Liver (tissue), 3 donors: ENCODE results near the gene SLC16A7.

Source experiments
- FOXA2 ChIP-seq: IDR thresholded peaks from 2 replicates; pipeline ENCODE4 v1.6.1; 2016; ENCODE audit warnings: antibody characterized with exemption
- GABPA ChIP-seq, 2 donors: IDR thresholded peaks in 1 of 2; conservative IDR thresholded peaks in 1 of 2; 2 replicates each; pipeline ENCODE4 v1.6.1; 2016; ENCODE audit warnings: antibody characterized with exemption in 2 of 2, mild to moderate bottlenecking in 1 of 2, moderate library complexity in 1 of 2
- JUND ChIP-seq, 2 donors: IDR thresholded peaks; 2 replicates each; pipeline ENCODE4 v1.6.1; 2016; ENCODE audit warnings: antibody characterized with exemption in 2 of 2
- NR2F2 ChIP-seq: IDR thresholded peaks from 2 replicates; pipeline ENCODE4 v1.6.1; 2016; ENCODE audit warnings: antibody characterized with exemption
- RXRA ChIP-seq, 2 donors: IDR thresholded peaks; 2 replicates each; pipeline ENCODE4 v1.6.1; 2017 to 2018; ENCODE audit warnings: antibody characterized with exemption in 2 of 2, mild to moderate bottlenecking in 1 of 2
- TAF1 ChIP-seq: conservative IDR thresholded peaks from 2 replicates; pipeline ENCODE4 v1.6.1; 2016; ENCODE audit warnings: antibody characterized with exemption, mild to moderate bottlenecking
- TF ChIP-seq, protein P1 (sequence below): fragments of 150-350 bp; IDR thresholded peaks from 2 replicates; pipeline ENCODE4 v1.5.1; 2017; ENCODE audit warnings: improper control_type of control experiment, low read depth, low read length; ENCODE audit not compliant: missing input control
- TF ChIP-seq, protein P2 (sequence below): IDR thresholded peaks from 2 replicates; pipeline ENCODE4 v1.6.1; 2016; ENCODE audit warnings: antibody characterized with exemption
- donor health status: healthy.
- donor health status: healthy.

DNA sequence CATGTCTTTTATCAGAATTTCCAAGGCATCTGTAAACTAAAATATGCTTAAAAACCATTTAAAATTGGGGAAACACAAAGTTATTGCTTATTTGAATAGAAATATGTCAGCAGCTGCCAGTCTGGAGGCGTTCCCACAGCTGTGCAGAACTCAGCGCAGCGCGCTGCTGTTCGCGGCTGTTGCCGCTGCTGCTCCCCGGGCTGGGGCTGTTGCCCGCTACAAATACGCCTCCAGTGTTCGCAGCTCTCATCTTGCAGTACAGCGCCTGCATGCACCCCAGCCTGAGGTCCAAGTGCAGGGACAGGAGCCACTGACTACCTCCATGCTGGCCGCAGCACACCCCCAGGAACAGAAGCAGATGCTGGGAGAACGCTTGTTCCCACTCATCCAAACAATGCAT is 216.2 kb downstream of the SLC16A7 start:
- TF ChIP-seq, protein P1, sequence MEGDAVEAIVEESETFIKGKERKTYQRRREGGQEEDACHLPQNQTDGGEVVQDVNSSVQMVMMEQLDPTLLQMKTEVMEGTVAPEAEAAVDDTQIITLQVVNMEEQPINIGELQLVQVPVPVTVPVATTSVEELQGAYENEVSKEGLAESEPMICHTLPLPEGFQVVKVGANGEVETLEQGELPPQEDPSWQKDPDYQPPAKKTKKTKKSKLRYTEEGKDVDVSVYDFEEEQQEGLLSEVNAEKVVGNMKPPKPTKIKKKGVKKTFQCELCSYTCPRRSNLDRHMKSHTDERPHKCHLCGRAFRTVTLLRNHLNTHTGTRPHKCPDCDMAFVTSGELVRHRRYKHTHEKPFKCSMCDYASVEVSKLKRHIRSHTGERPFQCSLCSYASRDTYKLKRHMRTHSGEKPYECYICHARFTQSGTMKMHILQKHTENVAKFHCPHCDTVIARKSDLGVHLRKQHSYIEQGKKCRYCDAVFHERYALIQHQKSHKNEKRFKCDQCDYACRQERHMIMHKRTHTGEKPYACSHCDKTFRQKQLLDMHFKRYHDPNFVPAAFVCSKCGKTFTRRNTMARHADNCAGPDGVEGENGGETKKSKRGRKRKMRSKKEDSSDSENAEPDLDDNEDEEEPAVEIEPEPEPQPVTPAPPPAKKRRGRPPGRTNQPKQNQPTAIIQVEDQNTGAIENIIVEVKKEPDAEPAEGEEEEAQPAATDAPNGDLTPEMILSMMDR = no peak
- TF ChIP-seq TAF1 = no peak
- TF ChIP-seq FOXA2 = no peak
- no peak for TF ChIP-seq NR2F2
- TF ChIP-seq JUND (IDR thresholded peaks at IDR 0.05) = no peak
- TF ChIP-seq, protein P2, sequence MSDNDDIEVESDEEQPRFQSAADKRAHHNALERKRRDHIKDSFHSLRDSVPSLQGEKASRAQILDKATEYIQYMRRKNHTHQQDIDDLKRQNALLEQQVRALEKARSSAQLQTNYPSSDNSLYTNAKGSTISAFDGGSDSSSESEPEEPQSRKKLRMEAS = no peak
- no peak for TF ChIP-seq GABPA (IDR thresholded peaks at IDR 0.05 in 1 of 2, conservative IDR thresholded peaks at IDR 0.05 in 1 of 2)
- no peak for TF ChIP-seq RXRA (IDR thresholded peaks at IDR 0.05)
